H9 (cell line): ENCODE measurements around the gene FPGS. TPM values are rescaled to one million over a fixed set of nuclear protein-coding genes. Genes with fewer than 3 reads are reported as not detected.

ENCODE experiments used
- DNase-seq: peaks from one replicate; pipeline ENCODE4 v3.0.0-alpha.2; 2017
- H2AFZ ChIP-seq: one replicate; pipeline ENCODE4 v1.6.1; 2013; ENCODE audit warnings: mild to moderate bottlenecking, low read length, control low read depth, moderate library complexity
- H2AK5ac ChIP-seq: 2 replicates; pipeline ENCODE4 v1.6.1; 2013; ENCODE audit warnings: low read length, control low read depth, mixed read lengths; ENCODE audit not compliant: insufficient read length
- H2BK120ac ChIP-seq: one replicate; pipeline ENCODE4 v1.6.1; 2013; ENCODE audit warnings: low read depth, mild to moderate bottlenecking, low read length, control low read depth, inconsistent platforms; ENCODE audit not compliant: poor library complexity, severe bottlenecking
- H2BK12ac ChIP-seq: 2 replicates; pipeline ENCODE4 v1.6.1; 2013; ENCODE audit warnings: low read length, control low read depth, mixed read lengths, low read depth; ENCODE audit not compliant: insufficient read length
- H2BK15ac ChIP-seq: 2 replicates; pipeline ENCODE4 v1.6.1; 2013; ENCODE audit warnings: low read depth, low read length, control low read depth
- H2BK20ac ChIP-seq: one replicate; pipeline ENCODE4 v1.6.1; 2013; ENCODE audit warnings: low read depth, mild to moderate bottlenecking, low read length, control low read depth, inconsistent platforms; ENCODE audit not compliant: poor library complexity, severe bottlenecking
- H2BK5ac ChIP-seq: 2 replicates; pipeline ENCODE4 v1.6.1; 2013; ENCODE audit warnings: low read length, control low read depth, mixed read lengths; ENCODE audit not compliant: insufficient read length
- H3K14ac ChIP-seq: 2 replicates; pipeline ENCODE4 v1.6.1; 2013; ENCODE audit warnings: low read length, control low read depth; ENCODE audit not compliant: insufficient read depth
- H3K18ac ChIP-seq: 2 replicates; pipeline ENCODE4 v1.6.1; 2013; ENCODE audit warnings: low read depth, mild to moderate bottlenecking, mixed read lengths, low read length, control low read depth; ENCODE audit not compliant: insufficient read length
- H3K23ac ChIP-seq: 2 replicates; pipeline ENCODE4 v1.6.1; 2013; ENCODE audit warnings: low read length, control low read depth, mixed read lengths, low read depth; ENCODE audit not compliant: insufficient read length
- H3K23me2 ChIP-seq: 2 replicates; pipeline ENCODE4 v1.6.1; 2013; ENCODE audit warnings: low read depth, mild to moderate bottlenecking, mixed read lengths, low read length, control low read depth; ENCODE audit not compliant: insufficient read length, poor library complexity, severe bottlenecking
- H3K27ac ChIP-seq: 2 replicates; pipeline ENCODE4 v1.5.1; 2013; ENCODE audit warnings: low read length, control low read depth, mixed read lengths, low read depth; ENCODE audit not compliant: insufficient read length
- H3K27me3 ChIP-seq: 2 replicates; pipeline ENCODE4 v1.6.1; 2013; ENCODE audit warnings: low read length, control low read depth, inconsistent platforms; ENCODE audit not compliant: insufficient read depth
- H3K4ac ChIP-seq: 2 replicates; pipeline ENCODE4 v1.6.1; 2013; ENCODE audit warnings: low read depth, mild to moderate bottlenecking, control low read depth, inconsistent platforms, low read length, moderate library complexity
- H3K4me1 ChIP-seq: 2 replicates; pipeline ENCODE4 v1.6.1; 2013; ENCODE audit warnings: low read length, control low read depth, inconsistent platforms; ENCODE audit not compliant: insufficient read depth
- H3K4me2 ChIP-seq: 2 replicates; pipeline ENCODE4 v1.6.1; 2013; ENCODE audit warnings: low read length, control low read depth, mixed read lengths; ENCODE audit not compliant: insufficient read length, insufficient read depth
- H3K56ac ChIP-seq: 2 replicates; pipeline ENCODE4 v1.6.1; 2013; ENCODE audit warnings: low read depth, mild to moderate bottlenecking, mixed read lengths, low read length, control low read depth; ENCODE audit not compliant: insufficient read length
- H3K79me1 ChIP-seq: 2 replicates; pipeline ENCODE4 v1.6.1; 2013; ENCODE audit warnings: low read depth, mild to moderate bottlenecking, moderate library complexity, low read length, control low read depth, inconsistent platforms; ENCODE audit not compliant: insufficient read depth, poor library complexity, severe bottlenecking
- H3K79me2 ChIP-seq: 2 replicates; pipeline ENCODE4 v1.6.1; 2013; ENCODE audit warnings: low read length, control low read depth, inconsistent platforms; ENCODE audit not compliant: insufficient read depth
- H3K9ac ChIP-seq: 2 replicates; pipeline ENCODE4 v1.6.1; 2013; ENCODE audit warnings: low read length, control low read depth, mixed read lengths; ENCODE audit not compliant: insufficient read length; ENCODE audit errors: extremely low read depth
- H3K9me3 ChIP-seq: one replicate; pipeline ENCODE4 v1.6.1; 2013; ENCODE audit warnings: low read depth, low read length, inconsistent platforms; ENCODE audit not compliant: control insufficient read depth
- H3T11ph ChIP-seq: one replicate; pipeline ENCODE4 v1.6.1; 2013; ENCODE audit warnings: mild to moderate bottlenecking, low read length, control low read depth, inconsistent platforms
- H4K20me1 ChIP-seq: one replicate; pipeline ENCODE4 v1.6.1; 2013; ENCODE audit not compliant: control insufficient read depth, insufficient read length, insufficient read depth
- H4K5ac ChIP-seq: 2 replicates; pipeline ENCODE4 v1.6.1; 2013; ENCODE audit warnings: low read depth, mild to moderate bottlenecking, mixed read lengths, low read length, control low read depth; ENCODE audit not compliant: insufficient read length
- H4K8ac ChIP-seq: replicated peaks from 2 replicates; pipeline ENCODE4 v1.6.1; 2013; ENCODE audit warnings: low read length, control low read depth, mixed read lengths, low read depth; ENCODE audit not compliant: insufficient read length
- H4K91ac ChIP-seq: 2 replicates; pipeline ENCODE4 v1.6.1; 2013; ENCODE audit warnings: low read depth, mild to moderate bottlenecking, moderate library complexity, mixed read lengths, low read length, control low read depth; ENCODE audit not compliant: insufficient read length
- H3K27ac Mint-ChIP-seq, 3 experiments: 2 replicates in 2 of 3; 3 replicates in 1 of 3; pipeline ENCODE4 v1.8.0; 2020 to 2021; ENCODE audit warnings: mixed read lengths in 3 of 3, mild to moderate bottlenecking in 1 of 3, moderate library complexity in 1 of 3
- H3K27me3 Mint-ChIP-seq: 2 replicates; pipeline ENCODE4 v1.8.0; 2021; ENCODE audit warnings: low read depth, mild to moderate bottlenecking, moderate library complexity, mixed read lengths
- H3K36me3 Mint-ChIP-seq, 3 experiments: 2 replicates in 2 of 3; 3 replicates in 1 of 3; pipeline ENCODE4 v1.8.0; 2020 to 2021; ENCODE audit warnings: low read depth in 3 of 3, mixed read lengths in 3 of 3; ENCODE audit not compliant: insufficient read depth in 1 of 3
- H3K4me1 Mint-ChIP-seq, 2 experiments: 2 replicates each; pipeline ENCODE4 v1.8.0; 2020; ENCODE audit warnings: mixed read lengths in 2 of 2
- H3K4me3 Mint-ChIP-seq, 2 experiments: 2 replicates in 1 of 2; 3 replicates in 1 of 2; pipeline ENCODE4 v1.8.0; 2020 to 2021; ENCODE audit warnings: mild to moderate bottlenecking in 2 of 2, mixed read lengths in 2 of 2, moderate library complexity in 1 of 2
- H3K9me3 Mint-ChIP-seq, 2 experiments: 2 replicates in 1 of 2; 3 replicates in 1 of 2; pipeline ENCODE4 v1.8.0; 2020; ENCODE audit warnings: mild to moderate bottlenecking in 2 of 2, mixed read lengths in 2 of 2, moderate library complexity in 1 of 2
- WGBS: extraction: QIAGEN DNeasy Blood & Tissue Kit; methylation state at CpG from one replicate; pipeline ENCODE4 v1.1.7; 2013; ENCODE audit warnings: missing lambda C conversion rate, low lambda C conversion rate, mixed read lengths; ENCODE audit not compliant: insufficient read length; ENCODE audit errors: extremely low coverage; 5-methylcytosine and 5-hydroxymethylcytosine counted together
- total RNA-seq: library from RNA; stranded (reverse); gene quantifications from 2 replicates; pipeline ENCODE4 v1.2.1, GENCODE V29; 2021
- TF ChIP-seq, protein P1 (sequence below): fragments of 200-600 bp; sonication (generic); conservative IDR thresholded peaks from 3 replicates; pipeline ENCODE4 v1.8.0; 2021; ENCODE audit warnings: antibody characterized with exemption, mild to moderate bottlenecking

FPGS gene
- total RNA-seq, 1 experiment from 2014 or later, result 68.4 TPM

DNA sequence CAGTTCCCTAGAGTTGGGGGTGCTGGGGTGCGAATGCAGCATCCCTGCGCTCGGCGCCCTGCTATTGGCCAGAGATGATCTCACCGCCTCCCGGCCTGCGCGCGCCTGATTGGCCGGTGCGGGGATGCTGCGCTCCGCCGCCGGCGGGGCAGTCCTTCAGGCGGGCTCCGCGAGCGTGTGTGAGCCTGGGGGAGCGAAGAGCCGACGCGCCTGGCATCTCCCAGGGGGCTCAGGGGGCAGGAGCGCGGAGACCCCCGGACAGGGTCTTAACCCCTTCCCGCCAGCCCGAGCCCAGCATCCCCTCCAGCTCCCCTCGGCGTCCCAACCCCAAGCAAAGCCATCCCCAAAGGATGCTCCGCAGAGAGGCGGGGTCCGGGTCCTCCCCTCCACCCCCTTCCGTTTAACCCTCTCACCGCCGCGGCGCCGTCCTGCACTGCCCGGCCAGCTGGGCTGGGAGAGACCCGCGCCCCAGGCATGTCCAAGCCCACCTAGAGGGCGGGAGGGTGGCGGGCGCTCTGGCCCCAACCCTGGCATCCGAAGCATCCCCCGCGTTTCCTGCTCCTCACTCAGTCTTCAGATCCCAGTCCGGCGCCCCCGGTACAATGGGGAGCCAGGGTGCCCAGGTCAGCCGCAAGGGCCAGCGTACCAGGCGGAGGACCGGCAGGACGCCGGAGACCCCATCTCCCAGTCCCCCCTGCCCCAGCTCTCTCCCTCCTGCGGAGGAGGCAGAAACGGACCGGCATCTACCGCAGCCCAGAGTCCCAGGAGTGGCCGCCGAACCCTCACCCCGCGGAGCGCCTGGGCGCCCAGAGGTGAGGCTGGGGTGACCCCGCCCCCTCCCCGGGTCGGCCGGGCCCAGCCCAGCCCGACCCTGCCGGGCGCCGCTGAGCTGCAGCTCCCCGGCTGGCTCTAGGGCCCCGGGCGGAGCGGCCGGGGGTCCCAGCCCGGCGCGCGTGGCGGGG, 48.3 kb upstream of the FPGS start:
- no peak overlapping the region for H2AFZ ChIP-seq
- peaks cover 6% of the 10 kb centered on the region for H3K23me2 ChIP-seq
- Mint-ChIP-seq H3K27ac (no peak overlapping the region), H3K27me3 (peaks cover 52% of the 10 kb centered on the region), H3K36me3 (peaks cover 0 to 8% (median 0%) of the 10 kb centered on the region in 3 experiments; a peak in 2 of 7 replicates), H3K4me1 (peaks cover 3 to 6% of the 10 kb centered on the region in 2 experiments; a peak in 2 of 4 replicates), H3K9me3 (no peaks in the 10 kb centered on the region), H3K4me3 (peak overlapping the region; percentile 64 to 82)
- peak; percentile 78 for DNase-seq
- H2BK120ac ChIP-seq, result no peak overlapping the region
- no peaks in the 10 kb centered on the region for H3K79me1 ChIP-seq
- no peak overlapping the region for H2BK12ac ChIP-seq
- no peak overlapping the region for H3K18ac ChIP-seq
- no peak overlapping the region for H4K8ac ChIP-seq
- H4K20me1 ChIP-seq, result no peaks in the 10 kb centered on the region
- peak overlapping the region; percentile 83; the same call in 1 of the 2 replicates for H3K14ac ChIP-seq
- no peak overlapping the region for H2BK15ac ChIP-seq
- no peak overlapping the region for H3K56ac ChIP-seq
- no peak overlapping the region for H3K9ac ChIP-seq
- H3K9me3 ChIP-seq, result no peaks in the 10 kb centered on the region
- no peak overlapping the region for H3K23ac ChIP-seq
- H3T11ph ChIP-seq, result no peak overlapping the region
- TF ChIP-seq, protein P1, sequence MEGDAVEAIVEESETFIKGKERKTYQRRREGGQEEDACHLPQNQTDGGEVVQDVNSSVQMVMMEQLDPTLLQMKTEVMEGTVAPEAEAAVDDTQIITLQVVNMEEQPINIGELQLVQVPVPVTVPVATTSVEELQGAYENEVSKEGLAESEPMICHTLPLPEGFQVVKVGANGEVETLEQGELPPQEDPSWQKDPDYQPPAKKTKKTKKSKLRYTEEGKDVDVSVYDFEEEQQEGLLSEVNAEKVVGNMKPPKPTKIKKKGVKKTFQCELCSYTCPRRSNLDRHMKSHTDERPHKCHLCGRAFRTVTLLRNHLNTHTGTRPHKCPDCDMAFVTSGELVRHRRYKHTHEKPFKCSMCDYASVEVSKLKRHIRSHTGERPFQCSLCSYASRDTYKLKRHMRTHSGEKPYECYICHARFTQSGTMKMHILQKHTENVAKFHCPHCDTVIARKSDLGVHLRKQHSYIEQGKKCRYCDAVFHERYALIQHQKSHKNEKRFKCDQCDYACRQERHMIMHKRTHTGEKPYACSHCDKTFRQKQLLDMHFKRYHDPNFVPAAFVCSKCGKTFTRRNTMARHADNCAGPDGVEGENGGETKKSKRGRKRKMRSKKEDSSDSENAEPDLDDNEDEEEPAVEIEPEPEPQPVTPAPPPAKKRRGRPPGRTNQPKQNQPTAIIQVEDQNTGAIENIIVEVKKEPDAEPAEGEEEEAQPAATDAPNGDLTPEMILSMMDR, result no peak
- WGBS, result no CpG with 5 or more reads among the region's 86 CpGs
- no peak overlapping the region for H2AK5ac ChIP-seq
- peak overlapping the region; percentile 49 for H3K4me2 ChIP-seq
- H4K91ac ChIP-seq, result no peak overlapping the region
- no peak overlapping the region for H3K4ac ChIP-seq
- H2BK20ac ChIP-seq, result no peak overlapping the region
- H4K5ac ChIP-seq, result no peak overlapping the region
- peaks cover 3% of the 10 kb centered on the region; the same call in 1 of the 2 replicates for H3K4me1 ChIP-seq
- H2BK5ac ChIP-seq, result no peak overlapping the region
- H3K79me2 ChIP-seq, result no peaks in the 10 kb centered on the region
- H3K27me3 ChIP-seq, result no peaks in the 10 kb centered on the region; the same call in 1 of the 2 replicates
- H3K27ac ChIP-seq, result no peak overlapping the region
